ENCODE data around the gene CD7.

- TF ChIP-seq POLR2AphosphoS5 (IDR thresholded peaks at IDR 0.05) = peak in 1 of 3 donors; percentile 34
- TF ChIP-seq CTCF (IDR thresholded peaks at IDR 0.05) = no peak
- TF ChIP-seq POLR2A (IDR thresholded peaks at IDR 0.05) = no peak
Observed at GRCh38 chr17:82332669-82333278, 15.4 kb upstream of the CD7 start.
